CD14-positive monocyte (primary cell): ENCODE data around the gene TAF11L12. TPM values are rescaled to one million over a fixed set of nuclear protein-coding genes. Genes with fewer than 3 reads are reported as not detected.
"Not testable (repeated sequence)": the region's sequence is repeated elsewhere in the genome, so short reads cannot be mapped to it uniquely, and the experiment has no call there.

Source experiments
- DNase-seq, 3 donors: peaks; one replicate each; pipeline ENCODE4 v3.0.0-alpha.2; 2011 to 2022
- H2AFZ ChIP-seq: 2 replicates; pipeline ENCODE4 v1.6.0; 2012; ENCODE audit warnings: mild to moderate bottlenecking, low read depth, low read length, inconsistent platforms; ENCODE audit not compliant: insufficient read depth, poor library complexity, severe bottlenecking
- H3K27ac ChIP-seq, 2 donors: 1 replicate in 1 of 2; 2 replicates in 1 of 2; pipeline ENCODE4 v1.5.1; 2012 to 2013; ENCODE audit warnings: low read length in 2 of 2, control low read depth in 1 of 2, inconsistent platforms in 1 of 2, low read depth in 1 of 2, mild to moderate bottlenecking in 1 of 2
- H3K27me3 ChIP-seq, 2 donors: one replicate each; pipeline versions ENCODE4 v1.6.0 to v1.6.1; 2011 to 2013; ENCODE audit warnings: low read length in 2 of 2; ENCODE audit not compliant: control insufficient read depth in 2 of 2, insufficient read depth in 2 of 2
- H3K36me3 ChIP-seq, 2 donors: replicated peaks in 1 of 2; 1 replicate in 1 of 2; 2 replicates in 1 of 2; pipeline versions ENCODE4 v1.5.1 to v1.6.1; 2012 to 2013; ENCODE audit warnings: low read length in 2 of 2, control low read depth in 1 of 2, inconsistent platforms in 1 of 2, mild to moderate bottlenecking in 1 of 2; ENCODE audit not compliant: insufficient read depth in 2 of 2, control insufficient read depth in 1 of 2
- H3K4me1 ChIP-seq, 2 donors: 1 replicate in 1 of 2; 2 replicates in 1 of 2; pipeline versions ENCODE4 v1.5.1 to v1.6.1; 2012 to 2013; ENCODE audit warnings: low read length in 2 of 2, control low read depth in 1 of 2, inconsistent platforms in 1 of 2, mild to moderate bottlenecking in 1 of 2, moderate library complexity in 1 of 2; ENCODE audit not compliant: insufficient read depth in 2 of 2, control insufficient read depth in 1 of 2
- H3K4me2 ChIP-seq: replicated peaks from 2 replicates; pipeline ENCODE3; 2012; ENCODE audit warnings: low read length, moderate library complexity, mild to moderate bottlenecking; ENCODE audit not compliant: poor library complexity, severe bottlenecking; ENCODE audit errors: extremely low read depth
- H3K4me3 ChIP-seq, 3 experiments: fragments of 200-600 bp in 1 of 3; sonication (generic) in 1 of 3; replicated peaks in 1 of 3; 1 replicate in 2 of 3; 2 replicates in 1 of 3; pipeline ENCODE4 v1.5.1; 2011 to 2013; ENCODE audit warnings: low read length in 3 of 3, mild to moderate bottlenecking in 3 of 3, control low read depth in 2 of 3, low read depth in 2 of 3, inconsistent platforms in 1 of 3, moderate library complexity in 1 of 3
- H3K79me2 ChIP-seq: 2 replicates; pipeline ENCODE4 v1.6.0; 2012; ENCODE audit warnings: mild to moderate bottlenecking, control low read depth, inconsistent platforms, low read length, moderate library complexity; ENCODE audit not compliant: insufficient read depth
- H3K9ac ChIP-seq: 2 replicates; pipeline ENCODE4 v1.6.0; 2017; ENCODE audit warnings: low read length, mild to moderate bottlenecking; ENCODE audit not compliant: insufficient read depth, poor library complexity, severe bottlenecking
- H3K9me3 ChIP-seq, 2 donors: replicated peaks in 1 of 2; 1 replicate in 1 of 2; 2 replicates in 1 of 2; pipeline versions ENCODE4 v1.5.1 to v1.6.1; 2012 to 2013; ENCODE audit warnings: low read length in 2 of 2, control low read depth in 1 of 2; ENCODE audit not compliant: control insufficient read depth in 1 of 2, insufficient read depth in 1 of 2
- H4K20me1 ChIP-seq: 2 replicates; pipeline ENCODE4 v1.6.0; 2012; ENCODE audit warnings: mild to moderate bottlenecking, low read length, control low read depth, moderate library complexity; ENCODE audit not compliant: insufficient read depth
- H3K27ac Mint-ChIP-seq, 7 donors: one replicate each; pipeline ENCODE4 v1.8.0; 2020; ENCODE audit warnings: mild to moderate bottlenecking in 7 of 7, mixed read lengths in 7 of 7, moderate library complexity in 6 of 7, inconsistent platforms in 2 of 7
- H3K27me3 Mint-ChIP-seq, 3 donors: one replicate each; pipeline ENCODE4 v1.8.0; 2021 to 2022; ENCODE audit warnings: low read depth in 3 of 3, mild to moderate bottlenecking in 3 of 3, mixed read lengths in 3 of 3, moderate library complexity in 3 of 3, inconsistent platforms in 1 of 3
- H3K36me3 Mint-ChIP-seq, 2 donors: one replicate each; pipeline ENCODE4 v1.8.0; 2020; ENCODE audit warnings: mixed read lengths in 2 of 2, inconsistent platforms in 1 of 2, mild to moderate bottlenecking in 1 of 2
- H3K4me1 Mint-ChIP-seq: one replicate; pipeline ENCODE4 v1.8.0; 2020; ENCODE audit warnings: mild to moderate bottlenecking, mixed read lengths
- H3K4me3 Mint-ChIP-seq, 2 donors: one replicate each; pipeline ENCODE4 v1.8.0; 2020; ENCODE audit warnings: mild to moderate bottlenecking in 2 of 2, mixed read lengths in 2 of 2, moderate library complexity in 1 of 2
- H3K9me3 Mint-ChIP-seq, 7 donors: one replicate each; pipeline ENCODE4 v1.8.0; 2020 to 2022; ENCODE audit warnings: mixed read lengths in 7 of 7, mild to moderate bottlenecking in 6 of 7, moderate library complexity in 6 of 7, inconsistent platforms in 2 of 7
- CTCF ChIP-seq: fragments of 200-600 bp; IDR thresholded peaks from one replicate; pipeline ENCODE4 v1.8.0; 2022; ENCODE audit warnings: antibody characterized with exemption, mild to moderate bottlenecking
- WGBS: methylation state at CpG from one replicate; pipeline ENCODE4 v1.1.5; 2013; ENCODE audit warnings: missing lambda C conversion rate; ENCODE audit not compliant: insufficient coverage; 5-methylcytosine and 5-hydroxymethylcytosine counted together
- intact Hi-C, 2 donors: fragments of 100-400 bp; cut with micrococcal nuclease; formaldehyde crosslinking; loops; one replicate each; pipeline versions ENCODE4 v1.15.0 to v1.15.1; 2023
- polyA plus RNA-seq, 3 donors: library from polyadenylated mRNA; depleted of rRNA in 1 of 3; unstranded in 2 of 3; stranded (reverse) in 1 of 3; fragments of 300-500 nt in 2 of 3; fragments of >200 nt in 1 of 3; fragmentation: Illumina TruSeq in 2 of 3; gene quantifications; 1 replicate in 2 of 3; 2 replicates in 1 of 3; pipeline ENCODE4 v1.2.3, GENCODE V29; 2012 to 2021

Gene TAF11L12
- polyA plus RNA-seq, 3 donors = not detected

- H3K4me3 Mint-ChIP-seq, H3K9ac ChIP-seq, H3K4me2 ChIP-seq, H3K9me3 ChIP-seq, H3K27ac ChIP-seq, H3K27me3 Mint-ChIP-seq, DNase-seq, H3K27me3 ChIP-seq, H3K36me3 ChIP-seq, H3K27ac Mint-ChIP-seq, H3K36me3 Mint-ChIP-seq, H3K4me1 Mint-ChIP-seq, H4K20me1 ChIP-seq, intact Hi-C loops, H3K79me2 ChIP-seq, H2AFZ ChIP-seq, H3K4me3 ChIP-seq, H3K4me1 ChIP-seq: not testable (repeated sequence)
- H3K9me3 Mint-ChIP-seq = peaks cover 2 to 10% (median 3%) of the 10 kb centered on the region in 7 donors
- no CpG with 5 or more reads among the region's 15 CpGs for WGBS
Measured at GRCh38 chr5:17597728-17598127, 12.5 kb upstream of the TAF11L12 start, which contains the start of gene TAF11L10. Gene TAF11L10, minus strand, starts transcription at chr5:17597828.

GRCh38 chr5:17603880-17604279 is 6.3 kb upstream of the TAF11L12 start, which contains the start of gene TAF11L11:
Gene TAF11L11, plus strand, starts transcription at chr5:17604183.
- H3K4me3 Mint-ChIP-seq, H3K79me2 ChIP-seq, H3K4me1 ChIP-seq, DNase-seq, H3K4me3 ChIP-seq, H3K4me2 ChIP-seq, H3K36me3 ChIP-seq, H4K20me1 ChIP-seq, H3K27me3 Mint-ChIP-seq, H3K36me3 Mint-ChIP-seq, H3K9ac ChIP-seq, H3K27ac ChIP-seq, H3K27me3 ChIP-seq, intact Hi-C loops, H2AFZ ChIP-seq, H3K4me1 Mint-ChIP-seq: not testable (repeated sequence)
- no CpG with 5 or more reads among the region's 6 CpGs for WGBS
- Mint-ChIP-seq H3K27ac (peak within 1 kb of the TSS in 1 of 7 donors; percentile 10), H3K9me3 (peaks cover 5 to 23% (median 15%) of the 10 kb centered on the region in 7 donors)
- peaks cover 0 to 10% of the 10 kb centered on the region in 2 donors for H3K9me3 ChIP-seq

GRCh38 chr5:17604951-17605350 is 5.2 kb upstream of the TAF11L12 start:
- no peak for DNase-seq
- H3K4me1 ChIP-seq = no peaks in the 10 kb centered on the region
- H3K79me2 ChIP-seq = no peaks in the 10 kb centered on the region
- Mint-ChIP-seq H3K9me3 (peaks cover 2 to 27% (median 15%) of the 10 kb centered on the region in 7 donors), H3K27me3 (no peaks in the 10 kb centered on the region), H3K4me1 (peaks cover 6% of the 10 kb centered on the region), H3K4me3 (no peak overlapping the region), H3K27ac (no peak overlapping the region), H3K36me3 (no peaks in the 10 kb centered on the region)
- no peak overlapping the region for H3K4me3 ChIP-seq
- H3K9me3 ChIP-seq = peaks cover 0 to 10% of the 10 kb centered on the region in 2 donors
- H4K20me1 ChIP-seq = no peaks in the 10 kb centered on the region
- no peak overlapping the region for H3K9ac ChIP-seq
- no peak overlapping the region for H3K4me2 ChIP-seq
- H3K27ac ChIP-seq = no peak overlapping the region
- no peak for TF ChIP-seq CTCF
- intact Hi-C loops = no loop called here
- WGBS = no CpG with 5 or more reads among the region's 14 CpGs
- no peak overlapping the region for H2AFZ ChIP-seq
- H3K27me3 ChIP-seq = no peaks in the 10 kb centered on the region
- no peaks in the 10 kb centered on the region for H3K36me3 ChIP-seq

GRCh38 chr5:17607461-17607860 is 2.7 kb upstream of the TAF11L12 start:
- H3K27ac Mint-ChIP-seq, H3K4me1 Mint-ChIP-seq, H3K4me3 Mint-ChIP-seq, H3K79me2 ChIP-seq, H3K27ac ChIP-seq, intact Hi-C loops, DNase-seq, H3K9me3 ChIP-seq, H2AFZ ChIP-seq, H3K9ac ChIP-seq, H3K4me2 ChIP-seq, H4K20me1 ChIP-seq, H3K36me3 ChIP-seq, H3K27me3 ChIP-seq, H3K4me1 ChIP-seq, H3K4me3 ChIP-seq, H3K36me3 Mint-ChIP-seq, H3K27me3 Mint-ChIP-seq: not testable (repeated sequence)
- H3K9me3 Mint-ChIP-seq = peaks cover 2 to 24% (median 12%) of the 10 kb centered on the region in 7 donors
- WGBS = 100% methylated on average over 1 of the region's 4 CpGs
